NCI-H446 treated with DMSO at 0.1 percent for 48 hours (cell line): Measurements from ENCODE around the gene SBF2.
A peak's percentile ranks its signal among the peaks of the same experiment; 100 is the strongest.

ENCODE experiments used
- DNase-seq: peaks from one replicate; lab custom pipeline; 2025; lab: John Stamatoyannopoulos, UW

SBF2 gene

GRCh38 chr11:10317776-10318526, 23.9 kb upstream of the SBF2 start:
- no peak for DNase-seq

GRCh38 chr11:10317151-10317755, 23.2 kb upstream of the SBF2 start:
- no peak for DNase-seq

GRCh38 chr11:10315083-10315482, 21.1 kb upstream of the SBF2 start:
- DNase-seq = no peak

GRCh38 chr11:10314199-10315072, 20.4 kb upstream of the SBF2 start:
- DNase-seq = no peak

- DNase-seq = no peak
These were observed 17.8 kb upstream of the SBF2 start for GRCh38 chr11:10311802-10312201.

- DNase-seq = no peak
These were observed 16.4 kb upstream of the SBF2 start for GRCh38 chr11:10310301-10310841.

GRCh38 chr11:10309163-10310093, 15.4 kb upstream of the SBF2 start:
- no peak for DNase-seq

- DNase-seq = no peak
These were observed 14.4 kb upstream of the SBF2 start for GRCh38 chr11:10308201-10308954.

- peak; percentile 66 for DNase-seq
These were observed 13.6 kb upstream of the SBF2 start for GRCh38 chr11:10307400-10308200.

GRCh38 chr11:10307022-10307399, 13.0 kb upstream of the SBF2 start:
- no peak for DNase-seq

- DNase-seq = no peak
These were observed 12.2 kb upstream of the SBF2 start for GRCh38 chr11:10305964-10306918.

- DNase-seq = no peak
These were observed 11.4 kb upstream of the SBF2 start for GRCh38 chr11:10305262-10305963.

GRCh38 chr11:10304495-10305261, 10.7 kb upstream of the SBF2 start, which contains the start of gene ADM:
Gene ADM (plus strand): TSS chr11:10305073. CDS start chr11:10305701, 628 bp downstream.
- DNase-seq = peak; percentile 54

- no peak for DNase-seq
These were observed 9.7 kb upstream of the SBF2 start for GRCh38 chr11:10303558-10304363.

- DNase-seq = no peak
These were observed 8.9 kb upstream of the SBF2 start for GRCh38 chr11:10302744-10303557.
